Activated naive CD8-positive, alpha-beta T cell (primary cell): Measurements from ENCODE around the gene TCN2.
"Not testable (repeated sequence)": the region's sequence is repeated elsewhere in the genome, so short reads cannot be mapped to it uniquely, and the experiment has no call there.

ENCODE experiments used
- H3K27ac Mint-ChIP-seq: one replicate; pipeline ENCODE4 v1.8.0; 2021; ENCODE audit warnings: mixed read lengths
- H3K27me3 Mint-ChIP-seq: one replicate; pipeline ENCODE4 v1.8.0; 2021; ENCODE audit warnings: mixed read lengths
- H3K36me3 Mint-ChIP-seq: one replicate; pipeline ENCODE4 v1.8.0; 2021; ENCODE audit warnings: mixed read lengths
- H3K4me1 Mint-ChIP-seq: one replicate; pipeline ENCODE4 v1.8.0; 2021; ENCODE audit warnings: low read depth, mixed read lengths
- H3K4me3 Mint-ChIP-seq: one replicate; pipeline ENCODE4 v1.8.0; 2021; ENCODE audit warnings: mild to moderate bottlenecking, mixed read lengths
- H3K9me3 Mint-ChIP-seq: one replicate; pipeline ENCODE4 v1.8.0; 2021; ENCODE audit warnings: low read depth, mixed read lengths

TCN2 gene

DNA sequence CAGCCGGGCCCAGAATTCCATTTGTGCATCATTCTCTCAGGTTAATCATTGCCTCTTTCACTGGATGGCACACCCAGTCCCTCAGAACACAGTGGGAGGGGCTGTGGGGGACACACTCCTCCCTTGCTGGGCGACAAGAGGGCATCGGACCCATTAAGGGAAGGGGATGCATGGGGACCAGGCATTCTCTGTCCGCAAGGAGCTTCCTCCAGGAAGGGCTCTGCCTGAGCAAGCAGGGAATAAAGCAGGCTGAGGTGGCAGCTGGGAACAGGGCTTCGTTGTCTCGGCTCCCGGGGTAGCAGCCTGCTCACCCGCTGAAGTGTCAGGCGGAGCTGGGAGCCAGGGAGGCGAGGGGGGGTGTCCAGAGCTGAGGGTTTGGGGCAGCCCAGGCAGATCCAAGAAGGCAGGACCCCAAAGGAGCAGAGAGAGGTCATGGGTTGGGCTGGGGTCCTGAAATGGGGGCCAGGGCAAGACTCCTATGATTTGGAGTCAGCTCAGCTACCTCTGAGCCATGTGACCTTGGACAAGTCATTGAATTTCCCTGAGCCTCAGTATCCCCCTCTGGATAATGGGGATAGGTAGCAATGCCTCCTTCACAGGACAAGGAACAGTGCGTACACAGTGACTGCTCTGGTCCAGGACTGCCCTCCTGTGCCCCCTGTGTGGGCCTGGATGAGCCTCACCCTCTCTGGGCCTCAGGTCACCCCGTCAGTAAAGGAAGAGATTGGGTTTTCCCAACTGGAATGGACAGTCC lies 34.0 kb upstream of the TCN2 start:
- Mint-ChIP-seq H3K27me3 (no peaks in the 10 kb centered on the region), H3K9me3 (no peaks in the 10 kb centered on the region), H3K27ac (no peak overlapping the region), H3K4me3 (no peak overlapping the region), H3K36me3 (peaks cover 10% of the 10 kb centered on the region), H3K4me1 (peaks cover 9% of the 10 kb centered on the region)

DNA sequence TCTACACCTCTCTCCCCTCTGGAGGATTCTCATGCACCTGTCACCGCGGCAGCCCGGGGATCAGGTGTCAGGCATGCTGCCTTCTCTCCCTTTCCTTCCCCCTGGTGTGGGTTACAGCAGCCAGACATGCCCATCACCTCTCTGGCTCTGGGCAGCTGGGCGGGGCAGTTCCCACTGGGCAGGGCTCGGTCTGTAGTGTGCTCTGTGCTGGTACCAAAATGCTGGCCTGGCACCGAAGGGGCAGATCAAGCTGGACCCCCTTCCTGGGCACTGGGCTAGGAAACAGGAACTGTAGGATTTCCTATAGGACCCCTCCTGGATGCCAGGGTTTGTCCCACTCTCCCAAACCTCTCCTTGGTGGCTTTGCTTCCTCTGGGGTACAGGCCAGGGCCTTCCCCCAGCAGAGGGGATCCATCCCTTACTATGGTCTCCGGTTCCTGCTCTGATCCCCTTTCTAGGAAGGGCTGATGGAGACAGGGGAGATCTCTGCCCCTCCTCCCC lies 33.3 kb upstream of the TCN2 start:
- H3K27ac Mint-ChIP-seq = no peak overlapping the region
- no peak overlapping the region for H3K4me3 Mint-ChIP-seq
- peaks cover 9% of the 10 kb centered on the region for H3K4me1 Mint-ChIP-seq
- H3K9me3 Mint-ChIP-seq = no peaks in the 10 kb centered on the region
- peaks cover 10% of the 10 kb centered on the region for H3K36me3 Mint-ChIP-seq
- no peaks in the 10 kb centered on the region for H3K27me3 Mint-ChIP-seq

DNA sequence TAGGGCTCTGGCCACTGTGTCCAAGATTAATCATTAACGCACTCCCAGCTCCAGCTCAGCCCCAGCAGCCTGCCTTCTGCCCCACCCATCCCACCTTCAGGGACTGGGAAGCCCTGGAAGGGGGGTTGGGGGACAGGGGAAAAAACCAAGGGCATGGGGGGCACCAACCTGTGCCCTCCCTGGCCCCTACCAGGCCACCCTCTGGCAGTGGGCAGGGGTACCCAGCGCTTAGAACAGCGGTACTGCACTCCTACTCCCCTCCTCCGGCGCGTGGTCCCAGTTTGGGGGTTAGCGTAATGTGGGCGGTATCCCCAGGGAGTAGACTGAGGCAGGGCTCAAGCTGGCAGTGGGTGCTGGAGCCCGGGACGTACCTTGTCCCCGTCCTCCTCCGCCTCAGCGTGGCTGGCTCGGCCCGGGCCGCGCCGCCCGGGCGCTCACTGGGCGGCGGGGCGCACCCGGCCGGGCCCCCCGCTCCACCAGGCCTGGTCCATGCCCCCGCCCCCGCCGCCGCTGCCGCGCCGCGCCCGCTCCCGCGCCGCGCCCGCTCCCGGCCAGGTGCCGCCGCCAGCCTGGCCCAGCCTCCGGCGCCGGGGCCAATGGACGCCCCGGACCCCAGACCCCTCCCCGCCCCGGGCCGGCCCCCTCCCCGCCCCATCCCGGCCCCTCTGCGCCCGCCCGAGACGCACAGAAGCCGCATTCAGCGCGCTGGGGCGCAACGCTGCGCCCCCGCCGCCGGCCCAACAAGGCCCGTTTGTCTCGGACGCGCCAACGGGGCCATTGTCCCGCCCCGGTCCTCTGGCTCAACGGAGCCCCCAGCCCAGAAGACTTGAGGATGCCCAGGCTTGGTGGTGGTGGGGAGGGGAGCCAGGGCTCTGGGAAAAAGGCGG lies 32.6 kb upstream of the TCN2 start, which contains the start of gene GAL3ST1:
GAL3ST1 (minus strand) TSS at position 571 of the 887 bp plus-strand sequence. CDS start 17,273 bp downstream, outside the sequence.
- H3K27me3 Mint-ChIP-seq = no peaks in the 10 kb centered on the region
- no peak within 1 kb of the TSS for H3K4me3 Mint-ChIP-seq
- H3K9me3 Mint-ChIP-seq = no peaks in the 10 kb centered on the region
- H3K4me1 Mint-ChIP-seq = peaks cover 10% of the 10 kb centered on the region
- no peak within 1 kb of the TSS for H3K27ac Mint-ChIP-seq
- H3K36me3 Mint-ChIP-seq = peaks cover 12% of the 10 kb centered on the region

DNA sequence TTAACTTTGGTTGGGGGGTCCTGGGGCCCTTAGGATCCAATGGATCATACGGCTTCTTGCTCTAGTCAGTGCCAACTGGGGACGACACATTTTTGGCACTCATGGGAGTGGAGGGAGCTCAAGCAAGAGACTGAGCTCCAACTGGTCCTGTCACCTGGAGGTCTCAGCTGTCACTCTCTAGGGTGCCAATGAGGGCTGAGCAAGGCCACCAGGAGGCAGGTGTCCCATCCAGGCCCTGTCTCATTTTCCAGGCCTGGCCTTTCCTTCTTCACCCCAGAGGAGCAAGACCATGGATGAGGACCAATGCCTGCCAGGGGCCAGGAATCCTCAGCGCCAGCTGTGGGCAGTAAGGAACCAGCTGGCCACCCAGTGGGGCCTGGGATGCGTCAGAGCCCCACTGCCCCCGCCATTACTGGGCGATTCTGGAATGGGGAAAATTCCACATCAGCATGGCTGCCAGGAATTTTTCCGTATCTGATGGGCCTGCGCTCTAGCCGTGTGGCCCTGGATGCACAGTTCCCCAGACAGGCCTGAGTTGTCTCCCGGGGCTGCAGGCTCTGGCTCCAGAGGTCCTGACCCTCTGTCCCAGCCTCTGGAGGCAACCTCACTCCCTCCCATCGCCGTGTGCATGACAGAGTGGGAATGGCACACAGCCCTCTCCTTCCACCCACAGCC lies 31.8 kb upstream of the TCN2 start:
- Mint-ChIP-seq H3K36me3 (peaks cover 12% of the 10 kb centered on the region), H3K4me1 (peaks cover 10% of the 10 kb centered on the region), H3K9me3 (no peaks in the 10 kb centered on the region), H3K27ac (no peak overlapping the region), H3K27me3 (no peaks in the 10 kb centered on the region), H3K4me3 (no peak overlapping the region)

DNA sequence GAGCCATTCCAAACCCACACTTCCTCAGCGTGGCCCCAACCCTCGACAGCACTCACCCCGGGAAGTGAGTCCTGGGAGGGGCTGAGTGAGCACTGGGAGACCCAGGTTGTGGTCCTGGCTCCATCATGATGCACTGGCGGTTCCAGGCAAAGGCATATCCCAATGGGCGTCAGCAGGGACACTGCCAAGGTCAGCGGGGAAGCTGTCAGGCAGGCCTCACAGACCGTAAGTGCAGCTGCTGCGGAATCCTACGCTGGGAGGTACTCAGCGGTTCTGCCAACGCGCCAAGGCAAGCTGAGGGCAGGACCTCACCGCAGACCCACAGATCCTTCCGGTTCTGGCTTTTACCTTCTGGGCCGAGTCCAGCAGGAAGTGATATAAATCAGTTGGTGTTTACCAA lies 31.1 kb upstream of the TCN2 start:
- Mint-ChIP-seq H3K4me3 (no peak overlapping the region), H3K36me3 (peaks cover 12% of the 10 kb centered on the region), H3K4me1 (peaks cover 10% of the 10 kb centered on the region), H3K27ac (no peak overlapping the region), H3K9me3 (no peaks in the 10 kb centered on the region), H3K27me3 (no peaks in the 10 kb centered on the region)

DNA sequence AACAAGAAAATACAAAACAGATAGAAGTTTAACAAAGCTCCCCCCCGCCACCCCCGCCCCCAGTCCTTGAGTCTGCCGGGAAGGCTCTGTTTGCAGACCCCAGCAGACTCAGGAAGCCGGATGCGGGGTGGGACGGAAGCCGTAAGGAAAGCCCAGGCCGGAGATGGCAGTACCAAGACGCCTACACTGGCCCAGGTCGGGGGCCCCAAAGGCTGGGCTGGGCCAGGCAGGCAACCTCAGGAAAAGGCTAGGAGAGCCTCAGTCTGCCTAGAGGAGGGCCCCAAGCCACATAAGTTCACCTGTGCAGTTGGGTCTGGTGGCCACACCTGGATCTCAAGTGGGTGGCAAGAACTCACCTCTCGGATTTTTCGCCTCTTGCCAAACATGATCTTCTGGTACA lies 28.5 kb upstream of the TCN2 start:
- Mint-ChIP-seq H3K27me3 (no peaks in the 10 kb centered on the region), H3K36me3 (peaks cover 12% of the 10 kb centered on the region), H3K4me1 (peaks cover 10% of the 10 kb centered on the region), H3K9me3 (no peaks in the 10 kb centered on the region), H3K27ac (no peak overlapping the region), H3K4me3 (no peak overlapping the region)

DNA sequence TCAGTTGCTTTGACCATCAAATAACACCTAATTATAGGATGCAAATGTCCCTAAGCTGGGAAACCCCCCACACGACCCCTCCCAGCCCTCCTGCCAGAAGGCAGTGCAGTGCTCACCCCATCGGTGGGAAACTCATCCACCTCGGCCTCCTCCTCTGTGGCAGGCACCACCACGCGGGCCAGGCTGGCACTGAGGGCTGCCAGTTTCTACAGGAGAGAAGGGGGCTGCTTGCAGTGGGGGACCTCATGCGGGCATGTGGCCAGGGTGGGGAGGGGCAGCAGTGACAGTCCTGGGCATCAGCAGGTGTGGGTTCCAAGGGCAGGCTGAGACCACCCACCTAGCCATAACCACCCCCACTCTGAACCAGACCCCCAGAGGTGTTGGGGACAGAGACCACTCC lies 26.1 kb upstream of the TCN2 start:
- peaks cover 10% of the 10 kb centered on the region for H3K36me3 Mint-ChIP-seq
- H3K27ac Mint-ChIP-seq = no peak overlapping the region
- no peaks in the 10 kb centered on the region for H3K9me3 Mint-ChIP-seq
- H3K4me1 Mint-ChIP-seq = peaks cover 6% of the 10 kb centered on the region
- no peaks in the 10 kb centered on the region for H3K27me3 Mint-ChIP-seq
- H3K4me3 Mint-ChIP-seq = no peak overlapping the region

DNA sequence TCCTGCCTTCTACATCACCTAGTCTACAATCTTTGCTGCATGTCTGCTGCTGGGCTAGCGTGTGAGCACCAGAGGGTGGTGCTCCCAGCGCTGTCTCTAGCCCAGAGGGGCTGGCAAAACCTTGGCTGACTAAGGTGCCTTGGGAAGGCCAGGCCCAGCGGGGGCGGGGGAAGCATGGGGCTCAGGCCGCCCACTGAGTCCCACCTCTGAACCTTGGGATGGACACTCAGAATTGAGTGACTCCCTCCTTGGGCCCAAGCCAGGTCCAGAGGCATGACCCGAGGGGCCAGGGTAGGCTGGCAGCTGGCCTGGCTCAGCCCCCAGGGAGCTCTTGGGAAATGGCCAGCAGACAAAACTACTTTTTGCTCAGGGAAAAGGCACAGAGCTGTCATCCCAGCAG lies 24.9 kb upstream of the TCN2 start:
- H3K4me1 Mint-ChIP-seq = peaks cover 2% of the 10 kb centered on the region
- H3K4me3 Mint-ChIP-seq = no peak overlapping the region
- H3K36me3 Mint-ChIP-seq = peaks cover 4% of the 10 kb centered on the region
- no peaks in the 10 kb centered on the region for H3K27me3 Mint-ChIP-seq
- no peaks in the 10 kb centered on the region for H3K9me3 Mint-ChIP-seq
- no peak overlapping the region for H3K27ac Mint-ChIP-seq

DNA sequence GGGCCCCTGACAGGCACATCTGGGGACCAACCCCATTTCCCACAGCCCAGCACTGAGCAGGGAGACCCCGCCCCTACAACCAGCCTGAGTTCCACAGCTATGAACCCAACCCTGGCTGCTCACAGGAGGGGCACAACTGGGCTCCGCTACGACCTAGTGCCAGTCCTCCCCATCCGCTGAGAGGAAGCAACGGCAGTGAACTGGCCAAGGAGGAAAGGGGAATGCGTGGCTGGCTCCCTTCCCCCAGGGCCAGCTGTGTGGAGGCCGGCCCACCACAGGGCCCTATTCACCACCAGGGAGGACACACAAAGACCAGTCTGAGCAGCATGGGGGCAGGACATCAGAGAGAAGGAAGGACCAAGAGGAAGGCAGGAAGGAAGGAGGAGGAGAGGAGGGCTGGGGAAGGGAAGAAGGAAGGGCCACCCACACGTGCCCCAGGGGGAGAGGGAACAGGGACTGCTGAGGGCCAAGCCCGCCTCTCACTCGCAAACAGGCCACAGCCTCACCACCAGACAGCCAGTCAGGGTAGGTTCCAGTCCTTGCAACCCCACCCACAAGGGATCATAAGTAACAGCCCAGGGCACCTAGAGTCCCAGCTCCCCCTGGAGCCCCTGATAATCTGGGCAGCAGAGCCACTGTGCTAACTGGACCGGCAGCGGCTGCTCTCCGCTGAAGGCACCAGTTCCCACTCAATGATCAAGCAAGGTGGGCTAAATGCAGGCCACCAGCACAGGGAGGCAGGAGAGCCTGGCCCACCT lies 24.0 kb upstream of the TCN2 start:
- Mint-ChIP-seq H3K4me3 (no peak overlapping the region), H3K27ac (no peak overlapping the region), H3K4me1 (peaks cover 2% of the 10 kb centered on the region), H3K27me3 (no peaks in the 10 kb centered on the region), H3K9me3 (no peaks in the 10 kb centered on the region), H3K36me3 (peaks cover 3% of the 10 kb centered on the region)

DNA sequence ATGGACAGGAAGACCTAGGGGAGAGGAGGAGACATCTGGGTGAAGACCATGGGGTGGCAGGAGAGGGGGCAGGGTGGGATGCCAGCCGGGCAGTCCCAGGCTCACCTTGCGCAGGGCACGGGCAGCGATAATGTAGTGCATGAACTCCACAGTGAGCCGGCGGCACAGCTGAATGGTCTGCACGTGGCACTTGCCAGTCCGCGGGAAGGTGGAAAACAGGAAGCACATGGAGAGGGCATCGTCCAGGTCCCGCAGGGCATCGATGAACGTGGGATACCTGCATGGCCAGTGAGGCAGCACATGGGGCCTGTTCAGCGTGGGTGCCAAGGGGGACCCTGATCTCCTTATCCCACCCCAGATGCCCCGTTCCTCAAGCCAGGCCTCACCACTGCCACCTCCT lies 22.5 kb upstream of the TCN2 start:
- Mint-ChIP-seq H3K9me3 (no peaks in the 10 kb centered on the region), H3K4me1 (peaks cover 4% of the 10 kb centered on the region), H3K27ac (no peak overlapping the region), H3K4me3 (no peak overlapping the region), H3K36me3 (peaks cover 2% of the 10 kb centered on the region), H3K27me3 (no peaks in the 10 kb centered on the region)

DNA sequence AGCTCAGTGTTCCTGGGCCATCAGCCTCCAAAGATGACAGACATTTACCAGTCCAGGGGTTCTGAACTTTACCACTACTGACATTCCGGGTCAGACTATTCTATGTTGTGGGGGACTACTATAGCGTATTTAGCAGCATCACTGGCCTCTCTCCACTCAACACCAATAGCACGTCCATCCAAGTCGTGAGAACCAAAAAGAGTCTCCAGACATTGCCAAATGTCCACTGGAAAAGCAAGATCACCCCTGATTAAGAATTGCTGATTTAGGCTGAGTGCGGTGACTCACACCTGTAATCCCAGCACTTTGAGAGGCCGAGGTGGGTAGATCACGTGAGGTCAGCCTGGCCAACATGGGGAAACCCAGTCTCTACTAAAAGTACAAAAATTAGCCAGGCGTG lies 20.6 kb upstream of the TCN2 start:
- peaks cover 7% of the 10 kb centered on the region for H3K36me3 Mint-ChIP-seq
- no peaks in the 10 kb centered on the region for H3K27me3 Mint-ChIP-seq

DNA sequence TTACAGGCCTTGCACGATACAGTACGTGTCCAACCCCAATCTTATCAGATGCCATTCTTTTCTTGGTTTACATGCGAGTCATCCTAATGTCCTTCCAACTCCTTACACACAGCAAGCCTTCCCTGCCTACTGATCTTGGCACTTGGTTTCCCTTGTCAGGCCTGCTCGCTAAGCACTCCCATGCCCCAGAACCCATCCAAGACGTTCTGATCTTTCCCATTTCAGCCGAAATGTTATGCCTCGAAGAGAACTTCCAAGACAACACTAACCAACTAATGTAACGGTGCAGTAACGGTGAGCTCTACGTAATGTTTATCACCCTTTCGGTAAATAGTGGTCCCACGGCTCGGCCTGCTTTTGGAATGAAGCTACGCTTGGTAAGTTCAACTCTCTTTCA lies 15.8 kb upstream of the TCN2 start:
- Mint-ChIP-seq H3K27me3 (peaks cover 2% of the 10 kb centered on the region), H3K9me3 (no peaks in the 10 kb centered on the region), H3K36me3 (peaks cover 7% of the 10 kb centered on the region), H3K4me3 (no peak overlapping the region), H3K4me1 (peaks cover 16% of the 10 kb centered on the region), H3K27ac (no peak overlapping the region)

More for the DNA sequence above, 20.6 kb upstream of the TCN2 start:
- peaks cover 16% of the 10 kb centered on the region for H3K4me1 Mint-ChIP-seq
- no peak overlapping the region for H3K27ac Mint-ChIP-seq
- no peaks in the 10 kb centered on the region for H3K9me3 Mint-ChIP-seq
- H3K4me3 Mint-ChIP-seq = no peak overlapping the region

DNA sequence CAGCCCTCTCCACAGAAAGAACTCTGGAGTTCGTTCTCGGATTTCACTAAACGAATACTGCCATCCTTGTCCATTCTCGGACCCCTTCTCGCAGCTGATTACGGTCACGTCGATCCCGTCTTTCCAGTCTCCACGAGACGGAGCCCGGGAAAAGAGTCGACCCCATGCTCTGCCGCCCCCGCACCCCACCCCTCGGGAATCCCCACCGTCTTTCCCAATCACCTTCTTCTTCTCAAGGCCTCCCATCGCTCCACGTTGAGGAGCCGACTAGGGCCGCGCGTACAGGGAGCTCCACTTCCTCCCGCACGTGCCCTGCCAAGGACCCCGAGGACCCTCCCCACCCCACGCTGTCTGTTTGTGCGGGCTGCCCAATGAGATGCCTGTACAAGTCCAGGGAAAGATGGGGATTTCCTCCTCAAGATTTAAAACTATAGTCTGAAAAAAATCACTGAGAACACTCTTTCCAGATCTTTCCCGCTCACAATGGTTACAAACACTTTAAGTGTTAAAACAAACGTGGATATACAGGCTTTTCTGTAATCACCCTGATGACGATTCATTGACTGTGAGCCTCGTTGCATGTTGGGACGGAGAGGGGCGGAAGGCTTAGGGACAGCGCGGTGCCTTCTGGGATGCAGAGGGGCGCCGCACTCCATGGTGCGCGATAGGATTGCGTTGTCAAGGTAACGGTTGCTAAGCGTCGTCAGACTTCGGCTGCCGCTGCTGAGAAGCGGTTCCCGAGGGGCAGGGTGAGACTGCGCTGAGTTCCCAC lies 15.2 kb upstream of the TCN2 start, which contains the start of gene PES1:
PES1 (minus strand) TSS at position 323 of the 772 bp plus-strand sequence; CDS start at position 246, 77 bp downstream.
- Mint-ChIP-seq H3K9me3 (no peaks in the 10 kb centered on the region), H3K27ac (no peak within 1 kb of the TSS), H3K36me3 (peaks cover 7% of the 10 kb centered on the region), H3K4me1 (peaks cover 16% of the 10 kb centered on the region), H3K4me3 (no peak within 1 kb of the TSS), H3K27me3 (peaks cover 2% of the 10 kb centered on the region)

DNA sequence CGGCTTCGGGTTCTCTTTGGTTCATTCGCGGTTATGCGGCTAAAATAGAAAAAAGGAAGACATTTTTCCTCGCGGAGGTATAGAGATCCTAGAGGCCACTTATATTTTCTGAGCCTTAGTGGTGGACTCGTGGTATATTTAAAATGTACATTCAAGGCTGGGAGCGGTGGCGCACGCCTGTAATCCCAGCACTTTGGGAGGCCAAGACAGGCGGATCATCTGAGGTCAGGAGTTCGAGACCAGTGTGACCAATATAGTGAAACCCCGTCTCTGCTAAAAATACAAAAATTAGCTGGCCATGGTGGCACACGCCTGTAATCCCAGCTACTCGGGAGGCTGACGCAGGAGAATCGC lies 14.6 kb upstream of the TCN2 start:
- H3K27ac Mint-ChIP-seq, H3K9me3 Mint-ChIP-seq, H3K36me3 Mint-ChIP-seq, H3K4me3 Mint-ChIP-seq, H3K27me3 Mint-ChIP-seq: not testable (repeated sequence)
- H3K4me1 Mint-ChIP-seq = peaks cover 16% of the 10 kb centered on the region
